IMR-90 (cell line): ENCODE data around the gene IFT81.
A peak's percentile ranks its signal among the peaks of the same experiment; 100 is the strongest.

Source experiments
- BHLHE40 ChIP-seq: fragments of 150-350 bp; IDR thresholded peaks from 2 replicates; pipeline ENCODE4 v1.6.1; 2016; ENCODE audit warnings: mild to moderate bottlenecking, low read depth, low read length
- CEBPB ChIP-seq: IDR thresholded peaks from 2 replicates; pipeline ENCODE4 v1.6.1; 2012; ENCODE audit warnings: low read depth, low read length, improper control_type of control experiment
- CHD1 ChIP-seq: IDR thresholded peaks from 2 replicates; pipeline ENCODE4 v1.6.1; 2012; ENCODE audit warnings: low read depth, low read length, improper control_type of control experiment
- ELK1 ChIP-seq: fragments of 150-350 bp; IDR thresholded peaks from 2 replicates; pipeline ENCODE4 v1.6.1; 2016; ENCODE audit warnings: low read depth, mild to moderate bottlenecking, low read length, moderate library complexity, borderline replicate concordance
- FOS ChIP-seq: fragments of 150-350 bp; IDR thresholded peaks from 2 replicates; pipeline ENCODE4 v1.6.1; 2016; ENCODE audit warnings: low read depth, low read length
- MAZ ChIP-seq: IDR thresholded peaks from 2 replicates; pipeline ENCODE4 v1.6.1; 2012; ENCODE audit warnings: low read depth, mild to moderate bottlenecking, low read length, improper control_type of control experiment, moderate library complexity, borderline replicate concordance
- MXI1 ChIP-seq: IDR thresholded peaks from 2 replicates; pipeline ENCODE4 v1.6.1; 2012; ENCODE audit warnings: low read depth, mild to moderate bottlenecking, low read length, moderate library complexity, borderline replicate concordance
- POLR2A ChIP-seq: IDR thresholded peaks from 2 replicates; pipeline ENCODE4 v1.6.1; 2012; ENCODE audit warnings: mild to moderate bottlenecking, low read depth, low read length
- RAD21 ChIP-seq: IDR thresholded peaks from 2 replicates; pipeline ENCODE4 v1.6.1; 2012; ENCODE audit warnings: low read length, improper control_type of control experiment
- RCOR1 ChIP-seq: IDR thresholded peaks from 2 replicates; pipeline ENCODE4 v1.6.1; 2012; ENCODE audit warnings: mild to moderate bottlenecking, low read length, improper control_type of control experiment; ENCODE audit not compliant: insufficient replicate concordance
- RFX5 ChIP-seq: IDR thresholded peaks from 2 replicates; pipeline ENCODE4 v1.8.0; 2012; ENCODE audit warnings: low read depth, mild to moderate bottlenecking, low read length, moderate library complexity
- SMC3 ChIP-seq: fragments of 150-350 bp; IDR thresholded peaks from 2 replicates; pipeline ENCODE4 v1.6.1; 2016; ENCODE audit warnings: low read depth, mild to moderate bottlenecking, antibody characterized with exemption, low read length, moderate library complexity
- USF2 ChIP-seq: fragments of 150-350 bp; IDR thresholded peaks from 2 replicates; pipeline ENCODE4 v1.6.1; 2017; ENCODE audit warnings: mild to moderate bottlenecking, antibody characterized with exemption, low read length, low read depth
- TF ChIP-seq, protein P1 (sequence below): conservative IDR thresholded peaks from 2 replicates; pipeline ENCODE4 v1.5.1; 2012; ENCODE audit warnings: mild to moderate bottlenecking, low read depth, low read length, improper control_type of control experiment

GRCh38 chr12:110123919-110124268, 263 bp upstream of the IFT81 start:
- TF ChIP-seq, protein P1, sequence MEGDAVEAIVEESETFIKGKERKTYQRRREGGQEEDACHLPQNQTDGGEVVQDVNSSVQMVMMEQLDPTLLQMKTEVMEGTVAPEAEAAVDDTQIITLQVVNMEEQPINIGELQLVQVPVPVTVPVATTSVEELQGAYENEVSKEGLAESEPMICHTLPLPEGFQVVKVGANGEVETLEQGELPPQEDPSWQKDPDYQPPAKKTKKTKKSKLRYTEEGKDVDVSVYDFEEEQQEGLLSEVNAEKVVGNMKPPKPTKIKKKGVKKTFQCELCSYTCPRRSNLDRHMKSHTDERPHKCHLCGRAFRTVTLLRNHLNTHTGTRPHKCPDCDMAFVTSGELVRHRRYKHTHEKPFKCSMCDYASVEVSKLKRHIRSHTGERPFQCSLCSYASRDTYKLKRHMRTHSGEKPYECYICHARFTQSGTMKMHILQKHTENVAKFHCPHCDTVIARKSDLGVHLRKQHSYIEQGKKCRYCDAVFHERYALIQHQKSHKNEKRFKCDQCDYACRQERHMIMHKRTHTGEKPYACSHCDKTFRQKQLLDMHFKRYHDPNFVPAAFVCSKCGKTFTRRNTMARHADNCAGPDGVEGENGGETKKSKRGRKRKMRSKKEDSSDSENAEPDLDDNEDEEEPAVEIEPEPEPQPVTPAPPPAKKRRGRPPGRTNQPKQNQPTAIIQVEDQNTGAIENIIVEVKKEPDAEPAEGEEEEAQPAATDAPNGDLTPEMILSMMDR = no peak
- TF ChIP-seq FOS (no peak), CHD1 (no peak), POLR2A (no peak), RAD21 (no peak), CEBPB (no peak), MAZ (no peak), RCOR1 (no peak), ELK1 (no peak), USF2 (peak; percentile 42), MXI1 (peak; percentile 36; the same call in 1 of the 2 replicates), SMC3 (no peak), BHLHE40 (no peak), RFX5 (no peak)
